DMS79 (cell line): ENCODE results near the gene EHBP1.

ENCODE experiments used
- DNase-seq: peaks from one replicate; lab custom pipeline; 2025; lab: John Stamatoyannopoulos, UW

Gene EHBP1

GRCh38 chr2:63051795-63052333, 346.4 kb downstream of the EHBP1 start:
- no peak for DNase-seq

GRCh38 chr2:63052411-63053080, 347.0 kb downstream of the EHBP1 start:
- DNase-seq, result no peak

DNA sequence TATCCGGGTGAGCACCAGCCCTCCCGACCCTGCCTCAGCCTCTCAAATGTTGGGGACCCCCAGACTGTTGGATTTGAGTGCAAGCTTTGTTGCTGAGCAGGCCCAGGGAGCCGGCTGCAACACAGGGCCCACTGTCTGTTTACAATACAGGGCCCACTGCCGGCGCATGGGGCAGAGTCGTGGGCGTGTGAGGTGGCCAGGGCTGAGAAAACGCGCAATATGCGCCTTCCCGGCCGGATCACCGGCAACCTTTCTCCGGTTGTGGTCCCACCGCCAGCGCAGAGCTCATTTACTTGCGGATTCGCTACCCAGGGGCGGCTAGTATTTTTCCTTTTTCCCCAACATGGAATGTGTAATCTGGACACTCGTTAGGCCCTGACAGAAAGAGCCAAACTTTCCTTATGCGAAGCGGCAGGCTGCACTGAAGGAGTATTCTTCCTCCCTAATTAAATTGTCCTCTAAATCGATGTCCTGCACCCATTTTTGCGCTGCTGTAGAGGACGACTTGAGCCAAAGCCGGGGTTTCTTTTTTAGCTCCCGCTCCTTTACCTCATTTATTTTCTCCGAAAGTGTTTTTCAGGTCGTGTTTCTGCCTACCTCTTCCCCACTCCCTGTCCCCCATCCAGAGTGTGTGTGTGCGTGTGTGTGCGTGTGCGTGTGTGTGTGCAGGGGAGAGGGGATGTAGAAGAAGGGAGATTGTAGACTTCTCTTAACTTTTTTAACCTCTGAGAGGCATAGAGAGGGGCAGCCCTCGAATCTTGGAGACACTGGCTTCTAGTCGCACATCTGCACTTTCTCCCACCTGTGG, 347.8 kb downstream of the EHBP1 start:
- DNase-seq, result no peak

DNA sequence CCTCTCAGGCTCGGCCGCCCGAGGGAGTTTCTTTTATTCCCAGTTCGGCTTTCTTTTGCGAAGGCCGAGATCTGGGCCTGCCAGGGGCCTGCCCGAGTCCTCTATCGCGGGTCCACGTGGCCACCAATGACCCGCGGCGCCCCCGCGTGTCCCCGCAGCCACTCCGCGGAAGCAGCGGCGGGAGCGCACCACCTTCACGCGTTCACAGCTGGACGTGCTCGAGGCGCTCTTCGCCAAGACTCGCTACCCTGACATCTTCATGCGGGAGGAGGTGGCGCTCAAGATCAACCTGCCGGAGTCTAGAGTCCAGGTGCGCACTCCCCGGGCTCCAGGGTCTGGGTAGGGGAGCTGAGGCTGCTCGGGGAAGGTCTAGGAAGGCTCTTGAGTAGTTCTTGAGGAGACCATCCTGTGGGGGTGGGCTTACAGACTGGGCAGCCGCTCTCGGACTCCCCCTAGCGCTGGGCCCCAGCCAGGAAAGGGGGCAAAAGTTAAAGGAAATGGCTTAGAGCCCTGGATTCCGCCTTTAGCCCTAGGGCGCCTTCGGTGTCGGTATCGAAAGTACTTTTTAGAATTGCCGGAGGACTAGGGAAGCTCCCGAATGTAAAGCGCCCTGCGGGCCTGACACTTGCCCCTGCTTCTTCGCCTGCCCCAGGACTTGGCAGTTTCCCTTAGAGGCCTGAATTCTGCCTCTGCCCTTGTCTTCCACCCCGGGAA, 348.5 kb downstream of the EHBP1 start:
- DNase-seq, result no peak

DNA sequence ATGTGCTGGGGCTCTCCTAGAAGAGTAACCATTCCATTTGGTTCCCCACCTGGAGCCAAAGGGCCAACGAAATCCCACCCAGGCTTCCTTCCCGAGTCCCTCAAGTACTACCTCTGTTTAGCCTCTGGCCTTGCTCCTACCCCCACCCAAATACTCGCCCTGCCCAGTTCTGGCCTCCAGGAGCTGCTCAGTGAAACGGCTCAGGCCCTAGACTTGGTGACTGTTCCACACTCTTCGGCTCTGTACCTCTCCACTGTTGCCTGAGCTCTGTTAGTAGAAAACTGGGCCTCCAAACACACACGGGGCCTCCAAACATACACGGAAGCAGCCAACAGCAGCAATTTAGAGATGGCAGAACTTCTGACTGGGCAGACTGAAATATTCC, 349.3 kb downstream of the EHBP1 start:
- no peak for DNase-seq

DNA sequence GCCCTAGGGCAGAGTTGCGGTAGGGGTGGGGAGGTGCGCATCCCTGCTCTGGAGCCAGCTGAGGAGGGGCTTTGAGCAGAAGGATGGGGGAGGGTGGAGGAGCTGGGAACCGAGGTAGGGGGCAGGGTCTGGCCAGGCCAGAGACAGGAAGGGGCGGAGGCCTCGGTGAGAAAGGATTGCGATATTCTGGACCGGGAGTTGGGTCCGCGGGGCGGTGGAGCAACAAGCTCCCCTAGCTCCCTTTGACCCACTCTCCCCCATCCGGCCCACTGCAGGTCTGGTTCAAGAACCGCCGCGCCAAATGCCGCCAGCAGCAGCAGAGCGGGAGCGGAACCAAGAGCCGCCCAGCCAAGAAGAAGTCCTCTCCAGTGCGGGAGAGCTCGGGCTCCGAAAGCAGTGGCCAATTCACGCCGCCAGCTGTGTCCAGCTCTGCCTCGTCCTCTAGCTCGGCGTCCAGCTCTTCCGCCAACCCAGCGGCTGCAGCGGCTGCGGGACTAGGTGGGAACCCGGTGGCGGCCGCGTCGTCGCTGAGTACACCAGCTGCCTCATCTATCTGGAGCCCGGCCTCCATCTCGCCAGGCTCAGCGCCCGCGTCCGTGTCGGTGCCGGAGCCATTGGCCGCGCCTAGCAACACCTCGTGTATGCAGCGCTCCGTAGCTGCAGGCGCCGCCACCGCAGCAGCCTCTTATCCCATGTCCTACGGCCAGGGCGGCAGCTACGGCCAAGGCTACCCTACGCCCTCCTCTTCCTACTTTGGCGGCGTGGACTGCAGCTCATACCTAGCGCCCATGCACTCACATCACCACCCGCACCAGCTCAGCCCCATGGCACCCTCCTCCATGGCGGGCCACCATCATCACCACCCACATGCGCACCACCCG, 350.0 kb downstream of the EHBP1 start:
- DNase-seq, result no peak

DNA sequence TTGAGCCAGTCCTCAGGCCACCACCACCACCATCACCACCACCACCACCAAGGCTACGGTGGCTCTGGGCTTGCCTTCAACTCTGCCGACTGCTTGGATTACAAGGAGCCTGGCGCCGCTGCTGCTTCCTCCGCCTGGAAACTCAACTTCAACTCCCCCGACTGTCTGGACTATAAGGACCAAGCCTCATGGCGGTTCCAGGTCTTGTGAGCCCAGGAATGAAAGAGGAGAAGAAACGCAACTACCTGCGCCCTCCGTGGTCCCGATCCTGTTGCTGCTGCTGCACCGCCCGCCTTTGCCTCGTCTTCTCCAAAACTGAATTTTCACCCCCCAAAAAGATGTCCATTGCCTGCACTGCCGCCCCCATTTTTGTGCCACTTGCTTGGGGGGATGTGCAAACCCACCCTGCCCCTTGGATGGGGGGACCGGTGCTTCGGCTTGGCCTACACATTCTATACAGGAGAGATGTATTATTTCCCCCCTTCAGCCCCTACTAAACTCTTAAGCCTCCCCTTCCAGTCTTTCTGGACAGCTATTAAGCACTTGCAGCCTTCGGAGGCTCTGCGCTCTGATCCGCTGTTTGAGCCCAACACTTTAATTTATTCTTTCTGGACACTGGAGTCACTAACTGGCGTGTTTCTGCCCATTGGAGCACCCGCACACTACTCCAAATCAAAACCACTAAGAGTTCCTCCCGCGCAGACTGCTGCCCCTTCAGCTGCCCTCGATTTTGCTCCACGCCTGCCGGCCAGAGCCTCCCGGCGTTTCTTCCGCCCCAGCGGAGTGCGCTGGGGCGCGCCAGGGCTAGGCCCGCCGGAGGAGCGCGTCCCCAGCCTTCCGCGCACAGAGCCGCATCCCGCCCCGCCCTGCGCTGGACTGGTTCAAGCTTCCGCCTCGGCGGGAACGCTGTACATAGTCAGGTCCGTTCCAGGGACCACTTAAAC, 350.9 kb downstream of the EHBP1 start:
- DNase-seq, result no peak

DNA sequence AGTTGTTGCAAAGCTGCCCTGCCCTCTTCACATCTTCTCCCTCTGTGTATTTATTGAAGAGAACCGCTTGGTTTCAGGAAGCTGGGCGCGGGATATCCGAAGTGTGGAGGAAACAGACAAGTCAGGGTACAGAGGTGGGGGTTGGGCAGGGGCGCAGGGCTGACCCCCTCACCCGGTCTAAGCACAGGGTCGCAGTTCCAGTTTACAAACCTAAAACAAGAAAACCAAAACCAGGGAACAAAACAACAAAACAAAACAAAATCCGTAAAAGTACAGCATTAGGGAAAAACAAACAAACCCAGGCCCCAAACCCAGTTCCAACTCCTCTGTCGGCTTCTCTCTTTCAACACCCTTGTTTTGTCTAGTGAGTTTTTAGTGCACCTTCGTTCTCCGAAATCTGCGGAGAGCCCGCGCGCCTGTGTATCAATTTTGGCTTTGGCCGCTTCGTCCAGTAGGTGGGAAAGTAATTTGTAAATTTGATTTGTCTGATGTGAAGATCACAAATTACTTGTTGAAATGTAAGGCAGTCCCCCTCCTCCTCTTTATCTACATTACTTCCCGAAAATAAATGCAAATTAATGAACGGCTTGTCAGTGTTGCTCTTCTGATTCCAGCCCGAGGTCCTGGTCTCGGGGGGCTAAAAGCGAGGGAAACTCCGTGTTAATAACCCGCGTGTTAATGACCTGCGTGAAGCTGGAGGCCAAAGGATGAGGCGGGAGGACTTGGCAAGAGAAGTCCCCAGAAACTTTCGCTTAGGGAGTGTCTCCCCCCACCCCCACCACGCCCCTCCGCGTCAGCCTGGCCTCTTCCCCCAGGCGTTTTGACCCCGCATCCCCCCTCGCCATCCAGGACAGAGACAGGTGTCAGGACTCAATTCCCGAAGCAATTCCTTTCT, 352.0 kb downstream of the EHBP1 start:
- DNase-seq, result no peak

DNA sequence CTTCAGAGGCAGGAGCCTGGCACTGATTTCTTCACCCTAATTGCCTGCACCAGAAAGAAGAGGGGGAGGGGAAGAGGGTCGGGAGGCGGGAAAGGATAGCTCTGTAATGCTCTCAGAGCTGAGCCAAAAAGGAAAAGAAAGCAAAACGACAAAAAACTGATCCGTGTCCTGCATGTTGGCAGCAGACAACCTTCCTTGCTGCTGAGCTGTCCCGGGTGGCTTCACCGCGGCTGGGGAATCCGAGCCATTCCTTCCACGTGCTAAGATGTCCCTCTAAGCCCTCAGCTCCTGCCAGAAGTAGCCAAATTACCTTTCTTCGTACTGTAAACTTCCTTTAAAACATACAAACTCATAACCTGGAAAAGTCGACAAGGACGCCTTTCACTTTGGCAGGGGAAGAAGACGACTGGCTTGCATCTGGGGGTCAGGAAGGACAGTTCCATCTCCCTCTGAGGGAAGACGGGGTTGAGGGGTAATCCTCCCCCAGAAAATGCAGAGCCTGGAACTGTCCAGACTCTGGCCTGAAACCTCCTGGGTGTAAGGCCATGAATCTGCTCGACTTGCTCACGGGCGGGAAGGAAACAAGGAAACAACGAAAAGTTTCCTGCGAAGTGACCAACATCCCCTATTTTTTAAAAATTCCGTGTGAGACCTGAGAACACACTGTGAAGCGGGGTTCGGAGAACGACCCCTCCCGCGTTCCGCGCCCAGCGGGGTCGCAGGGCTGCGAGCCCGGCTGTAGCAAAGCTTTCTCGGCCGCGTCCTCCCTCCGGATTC, 352.8 kb downstream of the EHBP1 start:
- DNase-seq, result no peak

- no peak for DNase-seq
Measured at GRCh38 chr2:63058921-63059792, 353.6 kb downstream of the EHBP1 start.

GRCh38 chr2:63059793-63060471, 354.4 kb downstream of the EHBP1 start:
- DNase-seq, result no peak

DNA sequence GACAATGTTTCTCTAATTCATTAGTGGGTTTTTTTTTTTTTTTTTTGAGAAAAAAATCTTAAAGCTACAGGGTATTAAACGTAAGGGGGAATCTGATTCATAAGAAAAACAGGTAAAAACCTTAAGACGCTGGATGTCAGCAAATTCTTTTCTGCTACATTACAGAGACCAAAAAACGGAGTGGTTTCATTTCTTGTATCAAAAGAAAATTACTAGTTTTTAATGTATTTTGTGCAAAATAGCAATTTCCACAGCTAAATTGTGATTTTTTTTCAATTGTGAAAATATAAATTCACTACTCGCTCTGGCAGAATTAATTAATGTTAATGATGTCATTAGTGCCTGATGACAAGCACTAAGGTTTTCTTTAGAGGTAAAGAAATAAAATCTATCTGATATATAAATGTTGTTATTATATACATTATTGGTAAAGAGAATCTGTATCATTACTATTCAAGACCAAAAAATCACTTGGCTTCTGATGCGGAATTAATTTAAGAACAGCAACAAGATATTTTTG, 355.0 kb downstream of the EHBP1 start:
- DNase-seq, result no peak

DNA sequence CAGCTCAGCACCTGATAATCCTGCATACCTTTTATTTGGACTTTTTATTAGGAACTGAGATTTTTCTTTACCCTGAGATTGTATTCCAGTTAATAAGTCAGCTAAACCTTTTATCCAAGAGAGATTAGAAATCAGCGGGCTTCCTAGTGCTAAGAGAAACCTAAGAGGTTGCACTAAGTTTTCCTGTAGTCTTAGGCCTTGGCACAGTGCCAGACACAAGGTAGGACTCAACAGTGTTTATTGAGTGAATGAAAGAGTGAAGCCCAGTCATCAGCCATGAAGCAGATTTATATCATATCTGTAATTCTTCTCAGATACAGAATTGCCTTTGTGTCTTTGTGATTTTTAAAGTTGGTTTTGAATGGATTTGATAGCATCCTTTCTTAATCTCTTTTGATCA, 358.7 kb downstream of the EHBP1 start:
- DNase-seq, result no peak

- DNase-seq, result no peak
Measured at GRCh38 chr2:63064661-63065060, 359.1 kb downstream of the EHBP1 start.

DNA sequence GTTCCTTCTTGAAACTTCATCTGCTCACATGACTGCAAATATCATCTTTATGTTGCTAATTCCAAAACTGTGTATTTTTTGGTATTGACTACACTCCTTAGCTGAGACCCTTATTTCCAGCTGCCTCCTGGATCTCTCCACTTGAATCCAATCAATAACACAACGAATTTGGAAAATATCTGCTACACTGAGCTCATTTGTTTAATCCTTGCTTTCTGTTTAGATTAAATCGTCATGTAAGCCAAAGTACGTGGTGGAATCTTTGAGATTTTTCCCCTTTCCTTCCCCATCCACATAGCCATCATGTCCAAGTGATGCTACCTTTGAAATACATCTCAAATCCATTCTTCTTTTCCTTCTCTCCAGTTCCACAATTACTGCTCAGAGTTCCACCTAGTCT, 360.8 kb downstream of the EHBP1 start:
- no peak for DNase-seq

GRCh38 chr2:63066838-63067237, 361.3 kb downstream of the EHBP1 start:
- no peak for DNase-seq

DNA sequence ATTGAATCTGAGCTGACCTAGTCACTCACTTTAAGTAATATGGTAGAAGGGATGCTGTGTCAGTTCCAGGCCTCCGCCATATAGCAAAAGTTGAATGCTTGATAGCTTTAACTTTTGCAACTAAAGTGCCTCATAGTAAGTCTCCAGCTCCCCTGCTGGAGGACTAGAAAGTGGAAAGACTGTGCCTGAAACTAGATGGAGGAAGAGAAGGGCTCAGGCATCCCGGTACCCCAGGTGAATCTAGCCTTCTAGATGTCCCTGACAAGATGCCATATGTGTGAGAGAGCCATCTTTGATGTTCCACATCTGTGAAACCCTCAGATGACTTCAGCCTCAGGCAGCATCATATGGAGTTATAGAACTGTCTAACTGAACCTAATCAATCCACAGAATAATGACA, 366.2 kb downstream of the EHBP1 start:
- DNase-seq, result no peak
